PC-3 (cell line): Measurements from ENCODE around the gene RIMKLB. TPM values are rescaled to one million over a fixed set of nuclear protein-coding genes. Genes with fewer than 3 reads are reported as not detected.
"Not testable (repeated sequence)": the region's sequence is repeated elsewhere in the genome, so short reads cannot be mapped to it uniquely, and the experiment has no call there.

ENCODE experiments used
- ATAC-seq: fragments of 200-7000 bp; cut with Tn5 transposase; 2 replicates; pipeline ENCODE4 v1.9.1; 2020; ENCODE audit warnings: mild to moderate bottlenecking, moderate library complexity
- BruUV-seq: library from RNA; stranded (reverse); fragments of 400-500 nt; replicated peaks from 2 replicates; lab custom pipeline; 2021; lab: Mats Ljungman, UMichigan
- CTCF ChIA-PET: fragments of 300-600 bp; sonication (Branson Sonifier 250); formaldehyde crosslinking; loops from one replicate; lab custom pipeline; 2022; ENCODE audit warnings: antibody characterized with exemption; lab: Charles Lee
- POLR2A ChIA-PET: fragments of 300-600 bp; sonication (Branson Sonifier 250); formaldehyde crosslinking; loops from one replicate; lab custom pipeline; 2022; ENCODE audit warnings: antibody characterized with exemption; ENCODE audit not compliant: unreplicated experiment; lab: Charles Lee
- DNase-seq: peaks from one replicate; pipeline ENCODE4 v3.0.0-alpha.2; 2015
- H2AFZ ChIP-seq: fragments of 300-600 bp; sonication (generic); 2 replicates; pipeline ENCODE4 v1.6.0; 2016; ENCODE audit warnings: antibody characterized with exemption, low read length
- H3F3A ChIP-seq: fragments of 300-600 bp; sonication (generic); one replicate; pipeline ENCODE4 v1.6.0; 2017; ENCODE audit warnings: antibody characterized with exemption, low read length, control low read depth, mild to moderate bottlenecking; ENCODE audit not compliant: unreplicated experiment
- H3K27ac ChIP-seq: fragments of 300-600 bp; sonication (generic); 2 replicates; pipeline ENCODE4 v1.5.1; 2016; ENCODE audit warnings: mild to moderate bottlenecking, low read length
- H3K27me3 ChIP-seq: fragments of 300-600 bp; sonication (generic); 2 replicates; pipeline ENCODE4 v1.6.1; 2016; ENCODE audit warnings: low read length, mixed read lengths
- H3K36me3 ChIP-seq: fragments of 300-600 bp; sonication (generic); 2 replicates; pipeline ENCODE4 v1.6.1; 2016; ENCODE audit warnings: low read depth, mixed run types, low read length, mixed read lengths
- H3K4me1 ChIP-seq: fragments of 300-600 bp; sonication (generic); 2 replicates; pipeline ENCODE4 v1.5.1; 2016; ENCODE audit warnings: low read length; ENCODE audit not compliant: insufficient read depth
- H3K4me2 ChIP-seq: fragments of 300-600 bp; sonication (generic); 2 replicates; pipeline ENCODE4 v1.6.0; 2016; ENCODE audit warnings: low read length
- H3K4me3 ChIP-seq: fragments of 300-600 bp; sonication (generic); 2 replicates; pipeline ENCODE4 v1.5.1; 2016; ENCODE audit warnings: mild to moderate bottlenecking, low read length, mixed read lengths
- H3K79me2 ChIP-seq: fragments of 300-600 bp; sonication (generic); 2 replicates; pipeline ENCODE4 v1.6.1; 2017; ENCODE audit warnings: low read length, mixed read lengths
- H3K9ac ChIP-seq: fragments of 300-600 bp; sonication (generic); 2 replicates; pipeline ENCODE4 v1.6.0; 2016; ENCODE audit warnings: mild to moderate bottlenecking, low read length
- H3K9me2 ChIP-seq: fragments of 300-600 bp; sonication (generic); replicated peaks from 2 replicates; pipeline ENCODE4 v1.6.1; 2016; ENCODE audit warnings: mixed run types, low read length, mixed read lengths
- H3K9me3 ChIP-seq: fragments of 300-600 bp; sonication (generic); 2 replicates; pipeline ENCODE4 v1.6.1; 2016; ENCODE audit warnings: low read length, mixed read lengths
- H4K20me1 ChIP-seq: fragments of 300-600 bp; sonication (generic); 2 replicates; pipeline ENCODE4 v1.6.1; 2016; ENCODE audit warnings: low read length, mixed read lengths
- CTCF ChIP-seq: fragments of 300-600 bp; sonication (generic); conservative IDR thresholded peaks from 2 replicates; pipeline ENCODE4 v1.5.1; 2017; ENCODE audit warnings: antibody characterized with exemption, low read depth, mild to moderate bottlenecking, low read length
- EZH2 ChIP-seq: fragments of 300-600 bp; sonication (generic); IDR thresholded peaks from one replicate; pipeline ENCODE4 v1.6.1; 2017; ENCODE audit warnings: antibody characterized with exemption, mild to moderate bottlenecking, low read length; ENCODE audit not compliant: unreplicated experiment
- EZH2phosphoT487 ChIP-seq: fragments of 300-600 bp; sonication (generic); IDR thresholded peaks from 2 replicates; pipeline ENCODE4 v1.6.1; 2018; ENCODE audit warnings: mild to moderate bottlenecking, antibody characterized with exemption, low read length, borderline replicate concordance
- intact Hi-C: fragments of 100-400 bp; cut with micrococcal nuclease; formaldehyde crosslinking; loops from 2 replicates; pipeline ENCODE4 v1.9.0; 2023
- total RNA-seq: library from RNA; depleted of rRNA; stranded (reverse); fragments of >200 nt; gene quantifications from 2 replicates; pipeline ENCODE4 v1.2.3, GENCODE V29; 2014

Gene RIMKLB
- total RNA-seq, 1 experiment from 2014 or later = 1.3 TPM

GRCh38 chr12:8781381-8782127 lies 83.8 kb downstream of the RIMKLB start:
- intact Hi-C loops = loop anchor here (5.0 kb wide), 1 partner anchor 256 kb away; no protein-coding TSS in a partner anchor
- ChIA-PET CTCF (no interaction called here), POLR2A (no interaction called here)
- TF ChIP-seq CTCF = no peak
- TF ChIP-seq EZH2phosphoT487 = no peak
- TF ChIP-seq EZH2 = no peak
- no peak overlapping the region for H3K4me2 ChIP-seq
- no peaks in the 10 kb centered on the region for H3K36me3 ChIP-seq
- no TSS peak for BruUV-seq
- no peaks in the 10 kb centered on the region for H4K20me1 ChIP-seq
- H3K27me3 ChIP-seq = no peaks in the 10 kb centered on the region
- no peak overlapping the region for H2AFZ ChIP-seq
- H3K4me1 ChIP-seq = no peaks in the 10 kb centered on the region
- no peaks in the 10 kb centered on the region for H3K9me3 ChIP-seq
- H3K9me2 ChIP-seq = no peaks in the 10 kb centered on the region
- no peak overlapping the region for H3K9ac ChIP-seq
- H3K79me2 ChIP-seq = no peaks in the 10 kb centered on the region
- ATAC-seq (no peak), DNase-seq (no peak)
- H3K27ac ChIP-seq = no peak overlapping the region
- H3F3A ChIP-seq = no peaks in the 10 kb centered on the region
- H3K4me3 ChIP-seq = no peak overlapping the region

GRCh38 chr12:8784290-8784888 lies 86.6 kb downstream of the RIMKLB start:
- DNase-seq = no peak
- Histone ChIP-seq H3K9me2 (no peaks in the 10 kb centered on the region), H2AFZ (no peak overlapping the region), H4K20me1 (no peaks in the 10 kb centered on the region), H3K27me3 (no peaks in the 10 kb centered on the region), H3K4me2 (no peak overlapping the region), H3K9me3 (no peaks in the 10 kb centered on the region), H3K9ac (no peak overlapping the region), H3K4me1 (no peaks in the 10 kb centered on the region), H3F3A (no peaks in the 10 kb centered on the region), H3K79me2 (no peaks in the 10 kb centered on the region), H3K36me3 (no peaks in the 10 kb centered on the region), H3K27ac (no peak overlapping the region), H3K4me3 (no peak overlapping the region)
- no peak for ATAC-seq
- TF ChIP-seq CTCF = no peak
- TF ChIP-seq EZH2 = no peak
- no peak for TF ChIP-seq EZH2phosphoT487
- CTCF ChIA-PET = no interaction called here
- BruUV-seq = no TSS peak
- intact Hi-C loops = loop anchor here (5.0 kb wide), 1 partner anchor 253 kb away; no protein-coding TSS in a partner anchor
- POLR2A ChIA-PET = no interaction called here

GRCh38 chr12:8785499-8785898 lies 87.7 kb downstream of the RIMKLB start:
- ATAC-seq (no peak), DNase-seq (no peak)
- Histone ChIP-seq H3K9me2 (no peaks in the 10 kb centered on the region), H3K4me3 (no peak overlapping the region), H2AFZ (no peak overlapping the region), H3K9ac (no peak overlapping the region), H3K27me3 (no peaks in the 10 kb centered on the region), H3K4me2 (no peak overlapping the region), H3K4me1 (no peaks in the 10 kb centered on the region), H4K20me1 (no peaks in the 10 kb centered on the region), H3K9me3 (no peaks in the 10 kb centered on the region), H3F3A (no peaks in the 10 kb centered on the region), H3K79me2 (no peaks in the 10 kb centered on the region), H3K27ac (no peak overlapping the region), H3K36me3 (no peaks in the 10 kb centered on the region)
- TF ChIP-seq EZH2phosphoT487 = no peak
- no peak for TF ChIP-seq EZH2
- TF ChIP-seq CTCF = no peak
- ChIA-PET POLR2A (no interaction called here), CTCF (no interaction called here)
- intact Hi-C loops = no loop called here
- no TSS peak for BruUV-seq

- H3K9me3 ChIP-seq, H4K20me1 ChIP-seq, H3K79me2 ChIP-seq, BruUV-seq, H3K4me3 ChIP-seq, H3K27ac ChIP-seq, ATAC-seq, H2AFZ ChIP-seq, H3F3A ChIP-seq, H3K4me2 ChIP-seq, intact Hi-C loops, H3K9me2 ChIP-seq, H3K4me1 ChIP-seq, POLR2A ChIA-PET, H3K27me3 ChIP-seq, H3K9ac ChIP-seq, CTCF ChIA-PET, H3K36me3 ChIP-seq, DNase-seq: not testable (repeated sequence)
Observed at GRCh38 chr12:8787206-8787605, 89.4 kb downstream of the RIMKLB start.
